Esophagus muscularis mucosa (tissue), 4 donors: ENCODE data around the gene DAPK1.

Source experiments
- CTCF ChIP-seq, 3 experiments: fragments of 200-600 bp in 2 of 3; fragments of 450-650 bp in 1 of 3; sonication (generic) in 2 of 3; IDR thresholded peaks; one replicate each; pipeline ENCODE4 v1.5.1; 2017 to 2019; ENCODE audit warnings: antibody characterized with exemption in 3 of 3, mild to moderate bottlenecking in 2 of 3, moderate library complexity in 1 of 3
- EP300 ChIP-seq: sonication (generic); formaldehyde crosslinking; IDR thresholded peaks from one replicate; pipeline ENCODE4 v1.6.1; 2017; ENCODE audit warnings: antibody characterized with exemption
- POLR2A ChIP-seq: fragments of 450-650 bp; IDR thresholded peaks from one replicate; pipeline ENCODE4 v1.6.1; 2017; ENCODE audit warnings: antibody characterized with exemption, moderate library complexity, mild to moderate bottlenecking, low read depth
- POLR2AphosphoS5 ChIP-seq, 2 donors: sonication (generic); formaldehyde crosslinking; IDR thresholded peaks; one replicate each; pipeline ENCODE4 v1.6.1; 2017; ENCODE audit warnings: antibody characterized with exemption in 2 of 2

- TF ChIP-seq CTCF (IDR thresholded peaks at IDR 0.05) (no peak), POLR2A (no peak), EP300 (no peak), POLR2AphosphoS5 (IDR thresholded peaks at IDR 0.05) (no peak)
Measured at GRCh38 chr9:87570000-87570908, 72.6 kb downstream of the DAPK1 start.
